Activated T-helper 2 cell treated with anti-CD3 and anti-CD28 coated beads, Interferon-gamma antibody, Interleukin-2, Interleukin-4, amounts not matched to agents 10 μg/mL and 5 μg/mL and 100 μg/mL, durations not matched to agents 14 hours and 24 hours and 36 hours (primary cell): Measurements from ENCODE around the gene BCAP29. TPM values are rescaled to one million over a fixed set of nuclear protein-coding genes. Genes with fewer than 3 reads are reported as not detected.
A peak's percentile ranks its signal among the peaks of the same experiment; 100 is the strongest.

ENCODE experiments used
- DNase-seq: peaks from one replicate; pipeline ENCODE4 v3.0.0; 2021; ENCODE audit warnings: low spot score
- H3K27ac Mint-ChIP-seq: one replicate; pipeline ENCODE4 v1.8.0; 2021; ENCODE audit warnings: mixed read lengths
- H3K27me3 Mint-ChIP-seq: one replicate; pipeline ENCODE4 v1.8.0; 2021; ENCODE audit warnings: low read depth, mixed read lengths
- H3K36me3 Mint-ChIP-seq: one replicate; pipeline ENCODE4 v1.8.0; 2021; ENCODE audit warnings: low read depth, mixed read lengths
- H3K4me1 Mint-ChIP-seq: one replicate; pipeline ENCODE4 v1.8.0; 2021; ENCODE audit warnings: low read depth, mixed read lengths
- H3K4me3 Mint-ChIP-seq: one replicate; pipeline ENCODE4 v1.8.0; 2021; ENCODE audit warnings: low read depth, mild to moderate bottlenecking, moderate library complexity, mixed read lengths
- H3K9me3 Mint-ChIP-seq: one replicate; pipeline ENCODE4 v1.8.0; 2021; ENCODE audit warnings: mixed read lengths
- intact Hi-C: fragments of 100-400 bp; cut with micrococcal nuclease; formaldehyde crosslinking; loops from one replicate; pipeline ENCODE4 v1.15.1; 2023
- total RNA-seq: library from RNA; stranded (reverse); gene quantifications from 2 replicates; pipeline ENCODE4 v1.2.3, GENCODE V29; 2022

BCAP29 gene
- total RNA-seq, 1 donor from 2014 or later: 52.0 TPM

DNA sequence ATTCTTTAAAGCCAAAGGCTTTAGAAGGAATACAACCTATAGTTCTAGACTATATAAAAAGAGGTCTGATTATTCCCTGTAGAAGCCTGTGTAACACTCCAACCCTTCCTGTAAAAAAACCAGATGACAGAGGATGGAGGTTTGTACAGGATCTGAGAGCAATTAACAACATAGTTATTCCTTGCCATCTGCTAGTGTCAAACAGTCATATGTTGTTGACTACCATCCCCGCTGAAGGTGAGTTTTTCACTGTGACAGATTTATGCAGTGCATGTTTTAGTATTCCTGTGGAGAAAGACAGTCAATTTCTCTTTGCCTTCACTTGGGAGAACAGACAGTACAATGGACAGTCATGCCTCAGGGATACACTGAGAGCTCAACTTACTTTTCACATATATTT is 61.6 kb downstream of the BCAP29 start:
- H3K4me1 Mint-ChIP-seq: peaks cover 40% of the 10 kb centered on the region
- intact Hi-C loops: no loop called here
- peaks cover 24% of the 10 kb centered on the region for H3K36me3 Mint-ChIP-seq
- peaks cover 22% of the 10 kb centered on the region for H3K9me3 Mint-ChIP-seq
- DNase-seq: no peak
- no peak overlapping the region for H3K4me3 Mint-ChIP-seq
- peaks cover 3% of the 10 kb centered on the region for H3K27me3 Mint-ChIP-seq
- H3K27ac Mint-ChIP-seq: no peak overlapping the region

DNA sequence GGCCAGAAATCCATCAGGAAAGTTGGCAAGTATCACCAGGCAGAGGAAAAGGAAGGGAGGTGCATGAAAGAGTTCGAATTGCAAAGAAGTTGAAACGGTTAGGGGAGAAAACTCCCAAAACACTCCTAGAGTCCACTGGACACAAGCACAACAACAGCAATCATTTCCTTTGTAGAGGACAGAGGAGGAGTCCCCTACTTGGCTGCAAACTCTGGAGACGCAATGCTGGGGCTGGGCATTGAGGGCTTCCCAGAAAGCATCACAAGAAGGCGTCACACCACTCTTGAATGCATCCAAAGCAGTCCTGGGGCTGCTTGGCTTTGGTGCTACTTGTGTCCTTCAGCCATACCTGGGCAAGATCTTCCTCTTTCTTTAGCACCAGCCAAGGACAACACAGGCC is 62.5 kb downstream of the BCAP29 start:
- Mint-ChIP-seq H3K27me3 (peaks cover 3% of the 10 kb centered on the region), H3K9me3 (peaks cover 20% of the 10 kb centered on the region), H3K27ac (no peak overlapping the region), H3K4me1 (peaks cover 39% of the 10 kb centered on the region), H3K4me3 (no peak overlapping the region), H3K36me3 (peaks cover 23% of the 10 kb centered on the region)
- DNase-seq: no peak
- intact Hi-C loops: no loop called here

DNA sequence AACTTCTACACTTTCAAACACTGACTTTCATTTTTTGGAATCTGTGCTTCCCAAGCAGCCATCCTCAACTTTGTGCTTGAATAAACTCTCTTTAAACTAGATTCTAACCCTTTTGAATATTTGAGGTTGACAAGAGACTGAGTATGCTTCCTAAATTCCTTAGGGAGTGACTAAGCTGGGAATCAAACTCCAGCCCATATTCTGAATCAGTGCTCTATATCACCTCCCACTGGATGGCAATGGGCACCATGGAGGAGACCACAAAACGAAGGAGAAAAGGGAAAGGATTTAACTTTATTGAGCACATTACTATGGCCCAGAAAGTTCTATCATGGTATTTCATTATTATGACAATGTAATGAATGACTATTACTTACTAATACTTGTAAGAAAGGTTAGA is 63.4 kb downstream of the BCAP29 start:
- intact Hi-C loops: no loop called here
- H3K36me3 Mint-ChIP-seq: peaks cover 13% of the 10 kb centered on the region
- no peak overlapping the region for H3K27ac Mint-ChIP-seq
- H3K4me1 Mint-ChIP-seq: peaks cover 32% of the 10 kb centered on the region
- H3K4me3 Mint-ChIP-seq: no peak overlapping the region
- DNase-seq: no peak
- H3K9me3 Mint-ChIP-seq: peaks cover 12% of the 10 kb centered on the region
- H3K27me3 Mint-ChIP-seq: peaks cover 3% of the 10 kb centered on the region

DNA sequence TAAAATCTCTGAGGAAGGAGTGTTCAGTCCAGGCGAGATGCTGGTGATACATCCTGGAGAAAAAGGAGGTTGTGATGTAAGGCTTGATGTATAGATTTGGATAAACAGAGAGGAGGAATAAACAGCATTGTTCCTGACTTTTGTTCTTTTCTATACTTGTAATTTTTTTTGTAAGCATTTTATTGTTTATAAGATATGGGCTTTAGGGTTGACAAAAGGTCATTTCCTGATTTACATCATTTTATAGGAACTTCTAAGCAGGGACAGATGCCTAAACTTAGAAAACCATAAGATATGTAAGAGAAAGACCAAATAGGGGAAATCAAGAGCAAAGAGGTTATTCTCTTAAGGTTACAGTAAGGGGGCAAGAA is 63.9 kb downstream of the BCAP29 start:
- H3K4me3 Mint-ChIP-seq: no peak overlapping the region
- peaks cover 12% of the 10 kb centered on the region for H3K36me3 Mint-ChIP-seq
- peak overlapping the region; percentile 10 for H3K27ac Mint-ChIP-seq
- H3K4me1 Mint-ChIP-seq: peaks cover 27% of the 10 kb centered on the region
- DNase-seq: no peak
- H3K9me3 Mint-ChIP-seq: peaks cover 12% of the 10 kb centered on the region
- intact Hi-C loops: no loop called here
- H3K27me3 Mint-ChIP-seq: peaks cover 3% of the 10 kb centered on the region

DNA sequence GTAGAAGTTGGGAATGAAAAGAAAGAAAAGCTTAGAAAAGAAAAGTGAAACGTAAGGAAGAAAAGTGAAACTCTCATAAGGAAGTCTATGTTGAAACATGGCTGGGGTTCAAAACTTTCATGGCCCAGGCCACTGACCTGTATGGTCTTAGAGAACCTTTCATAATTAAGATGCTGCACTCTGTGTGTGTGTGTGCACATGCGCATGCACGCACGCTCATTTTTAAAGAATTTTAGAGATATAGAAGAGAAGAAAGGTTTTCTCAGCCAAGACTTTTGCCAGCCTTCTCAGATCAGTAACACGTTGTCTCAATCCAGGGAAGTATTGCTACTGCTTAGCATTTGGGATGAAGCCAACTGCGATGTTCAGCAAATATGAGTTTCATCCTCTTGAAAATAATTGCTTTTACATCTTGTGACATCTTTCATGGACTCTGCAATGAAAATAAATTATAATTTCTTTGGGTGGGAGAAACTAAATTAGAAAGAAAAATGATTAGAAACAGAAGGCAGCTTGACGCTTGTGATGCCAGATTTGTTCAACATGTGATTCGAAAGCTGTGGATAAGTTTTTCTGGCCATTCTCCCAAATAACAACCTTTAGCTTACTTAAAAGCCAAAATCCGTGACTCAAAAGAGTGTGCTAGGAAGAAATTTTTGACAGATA is 64.4 kb downstream of the BCAP29 start:
- Mint-ChIP-seq H3K27me3 (peaks cover 3% of the 10 kb centered on the region), H3K4me1 (peaks cover 22% of the 10 kb centered on the region), H3K9me3 (peaks cover 15% of the 10 kb centered on the region), H3K27ac (peak overlapping the region; percentile 10), H3K36me3 (peaks cover 12% of the 10 kb centered on the region), H3K4me3 (no peak overlapping the region)
- no peak for DNase-seq
- intact Hi-C loops: no loop called here

DNA sequence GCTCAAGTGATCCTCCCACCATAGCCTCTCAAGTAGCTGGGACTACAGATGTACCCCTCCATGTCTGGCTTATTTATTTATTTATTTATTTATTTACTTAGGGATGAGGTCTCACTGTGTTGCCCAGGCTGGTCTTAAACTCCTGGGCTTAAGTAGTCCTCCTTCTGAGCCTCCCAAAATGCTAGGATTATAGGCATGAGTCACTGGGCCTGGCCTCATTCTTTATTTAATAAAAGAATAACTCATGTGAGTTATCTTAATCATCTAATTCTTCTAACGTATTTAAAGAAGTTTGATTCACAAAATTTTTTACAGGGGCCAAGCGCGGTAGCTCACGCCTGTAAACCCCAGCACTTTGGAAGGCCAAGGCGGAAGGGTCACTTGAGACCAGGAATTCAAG is 72.6 kb downstream of the BCAP29 start:
- DNase-seq: no peak
- Mint-ChIP-seq H3K27me3 (no peaks in the 10 kb centered on the region), H3K4me3 (no peak overlapping the region), H3K27ac (no peak overlapping the region), H3K9me3 (peaks cover 11% of the 10 kb centered on the region), H3K36me3 (no peaks in the 10 kb centered on the region), H3K4me1 (peaks cover 14% of the 10 kb centered on the region)
- intact Hi-C loops: no loop called here

DNA sequence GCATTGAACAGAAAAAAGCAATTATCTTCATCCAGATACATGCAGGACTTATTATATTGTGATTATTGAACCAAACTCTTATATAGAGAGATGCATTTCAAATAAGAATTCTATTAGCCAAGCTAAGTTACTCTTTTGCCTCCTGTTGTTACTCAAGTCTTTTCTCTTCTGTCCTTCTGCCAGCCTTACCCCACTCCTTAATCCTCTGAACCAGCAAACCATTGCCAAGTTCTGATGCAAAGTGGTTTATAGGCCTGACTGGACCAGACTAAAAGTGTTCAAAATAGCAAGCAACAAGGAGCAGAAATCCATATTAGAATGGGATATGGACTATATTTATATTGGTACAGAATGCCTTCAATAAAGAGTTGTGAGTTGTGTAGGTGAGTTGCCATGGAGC is 78.4 kb downstream of the BCAP29 start:
- Mint-ChIP-seq H3K4me3 (no peak overlapping the region), H3K9me3 (no peaks in the 10 kb centered on the region), H3K36me3 (no peaks in the 10 kb centered on the region), H3K27me3 (no peaks in the 10 kb centered on the region), H3K27ac (peak overlapping the region; percentile 82), H3K4me1 (peaks cover 51% of the 10 kb centered on the region)
- no peak for DNase-seq
- intact Hi-C loops: loop anchor here (5.0 kb wide), 1 partner anchor 491 kb away; the partner anchor contains the start of gene HBP1

DNA sequence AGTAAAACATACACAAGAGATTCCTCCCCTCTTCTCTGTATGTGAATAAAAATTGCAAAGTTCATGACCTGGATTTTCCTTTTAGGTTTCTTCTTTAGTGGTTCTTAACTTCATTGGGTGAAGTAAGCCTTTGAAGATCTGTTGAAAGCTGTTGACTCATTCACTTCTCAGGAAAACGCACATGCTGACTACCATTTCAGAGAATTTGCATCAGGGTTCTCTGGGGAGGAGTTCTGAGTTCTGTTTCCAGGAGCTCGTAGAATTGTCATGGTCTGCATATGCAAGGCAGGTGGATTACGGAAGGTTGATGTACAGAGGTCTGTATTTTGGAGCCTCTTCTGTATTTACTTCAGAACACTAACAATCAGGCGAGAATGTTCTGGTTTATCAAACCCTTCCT is 79.6 kb downstream of the BCAP29 start:
- H3K4me3 Mint-ChIP-seq: peak overlapping the region; percentile 87
- peaks cover 51% of the 10 kb centered on the region for H3K4me1 Mint-ChIP-seq
- DNase-seq: peak; percentile 52
- H3K27me3 Mint-ChIP-seq: no peaks in the 10 kb centered on the region
- intact Hi-C loops: loop anchor here (1.0 to 10.0 kb wide), 8 partner anchors 77 to 1855 kb away; partner anchors contain the start of genes COG5, DUS4L and HBP1
- peak overlapping the region; percentile 82 for H3K27ac Mint-ChIP-seq
- no peaks in the 10 kb centered on the region for H3K9me3 Mint-ChIP-seq
- H3K36me3 Mint-ChIP-seq: no peaks in the 10 kb centered on the region

DNA sequence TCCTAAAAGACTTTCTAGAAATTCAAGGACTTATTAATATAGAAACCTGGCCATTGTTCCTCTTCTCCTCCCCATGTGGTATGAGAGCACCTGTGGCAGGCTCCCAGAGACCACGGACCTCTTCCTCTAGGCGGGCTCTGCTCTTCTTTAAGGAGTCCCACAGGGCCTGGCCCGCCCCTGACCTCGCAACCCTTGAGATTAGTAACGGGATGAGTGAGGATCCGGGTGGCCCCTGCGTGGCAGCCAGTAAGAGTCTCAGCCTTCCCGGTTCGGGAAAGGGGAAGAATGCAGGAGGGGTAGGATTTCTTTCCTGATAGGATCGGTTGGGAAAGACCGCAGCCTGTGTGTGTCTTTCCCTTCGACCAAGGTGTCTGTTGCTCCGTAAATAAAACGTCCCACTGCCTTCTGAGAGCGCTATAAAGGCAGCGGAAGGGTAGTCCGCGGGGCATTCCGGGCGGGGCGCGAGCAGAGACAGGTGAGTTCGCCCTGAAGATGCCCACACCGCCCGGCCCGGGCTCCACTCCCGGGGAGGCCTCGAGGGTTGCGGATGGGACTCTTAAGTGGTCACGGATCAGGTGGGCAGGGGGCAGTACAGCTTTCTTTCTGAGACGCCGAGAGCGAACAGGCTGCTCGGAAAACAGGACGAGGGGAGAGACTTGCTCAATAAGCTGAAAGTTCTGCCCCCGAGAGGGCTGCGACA is 80.5 kb downstream of the BCAP29 start, which contains the start of gene SLC26A4:
SLC26A4 (plus strand) TSS at position 448 of the 700 bp plus-strand sequence. CDS start 814 bp downstream, outside the sequence.
- Mint-ChIP-seq H3K4me1 (peaks cover 44% of the 10 kb centered on the region), H3K36me3 (no peaks in the 10 kb centered on the region), H3K27me3 (no peaks in the 10 kb centered on the region), H3K9me3 (no peaks in the 10 kb centered on the region), H3K27ac (peak within 1 kb of the TSS; percentile 82), H3K4me3 (peak within 1 kb of the TSS; percentile 94)
- DNase-seq: peak; percentile 20
- intact Hi-C loops: loop anchor here (1.0 to 10.0 kb wide), 5 partner anchors 83 to 1856 kb away; partner anchors contain the start of genes COG5 and DUS4L

DNA sequence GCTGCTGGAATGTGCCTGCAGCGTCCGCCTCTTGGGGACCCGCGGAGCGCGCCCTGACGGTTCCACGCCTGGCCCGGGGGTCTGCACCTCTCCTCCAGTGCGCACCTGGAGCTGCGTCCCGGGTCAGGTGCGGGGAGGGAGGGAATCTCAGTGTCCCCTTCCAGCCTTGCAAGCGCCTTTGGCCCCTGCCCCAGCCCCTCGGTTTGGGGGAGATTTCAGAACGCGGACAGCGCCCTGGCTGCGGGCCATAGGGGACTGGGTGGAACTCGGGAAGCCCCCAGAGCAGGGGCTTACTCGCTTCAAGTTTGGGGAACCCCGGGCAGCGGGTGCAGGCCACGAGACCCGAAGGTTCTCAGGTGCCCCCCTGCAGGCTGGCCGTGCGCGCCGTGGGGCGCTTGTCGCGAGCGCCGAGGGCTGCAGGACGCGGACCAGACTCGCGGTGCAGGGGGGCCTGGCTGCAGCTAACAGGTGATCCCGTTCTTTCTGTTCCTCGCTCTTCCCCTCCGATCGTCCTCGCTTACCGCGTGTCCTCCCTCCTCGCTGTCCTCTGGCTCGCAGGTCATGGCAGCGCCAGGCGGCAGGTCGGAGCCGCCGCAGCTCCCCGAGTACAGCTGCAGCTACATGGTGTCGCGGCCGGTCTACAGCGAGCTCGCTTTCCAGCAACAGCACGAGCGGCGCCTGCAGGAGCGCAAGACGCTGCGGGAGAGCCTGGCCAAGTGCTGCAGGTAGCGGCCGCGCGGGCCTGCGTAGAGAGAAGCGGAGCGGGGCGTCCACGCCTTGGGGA is 81.2 kb downstream of the BCAP29 start:
- Mint-ChIP-seq H3K4me1 (peaks cover 39% of the 10 kb centered on the region), H3K36me3 (no peaks in the 10 kb centered on the region), H3K9me3 (no peaks in the 10 kb centered on the region), H3K4me3 (peak overlapping the region; percentile 94), H3K27me3 (no peaks in the 10 kb centered on the region), H3K27ac (peak overlapping the region; percentile 82)
- peak; percentile 54 for DNase-seq
- intact Hi-C loops: loop anchor here (5.0 to 10.0 kb wide), 3 partner anchors 199 to 1856 kb away; no protein-coding TSS in a partner anchor

DNA sequence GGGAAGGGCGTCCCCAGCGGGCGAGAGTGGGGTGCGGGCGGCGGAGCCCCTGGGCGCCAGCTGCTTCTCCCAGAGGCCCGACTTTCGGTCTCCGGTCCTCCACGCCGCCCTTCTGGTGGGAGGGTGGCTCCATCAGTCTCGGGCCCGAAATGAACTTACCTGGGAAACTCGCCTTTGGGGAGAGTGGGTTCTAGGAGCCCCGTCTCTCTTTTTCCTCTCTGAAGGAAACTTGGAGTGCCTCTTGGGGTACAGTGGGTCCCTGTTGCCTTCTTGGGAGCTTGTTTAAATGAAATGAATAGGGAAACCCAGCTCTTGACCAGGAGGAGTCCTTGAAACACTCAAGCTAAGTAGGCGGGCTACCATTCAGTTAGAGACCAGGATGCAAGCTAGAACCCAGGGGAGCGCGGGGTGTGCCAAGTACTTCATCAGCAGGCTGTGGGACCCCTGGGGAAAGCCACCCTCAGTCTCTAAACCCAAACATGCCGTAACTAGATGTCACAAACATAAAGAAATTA is 81.9 kb downstream of the BCAP29 start:
- intact Hi-C loops: loop anchor here (5.0 to 10.0 kb wide), 3 partner anchors 200 to 1857 kb away; no protein-coding TSS in a partner anchor
- no peaks in the 10 kb centered on the region for H3K9me3 Mint-ChIP-seq
- H3K27ac Mint-ChIP-seq: no peak overlapping the region
- DNase-seq: no peak
- H3K4me1 Mint-ChIP-seq: peaks cover 37% of the 10 kb centered on the region
- no peaks in the 10 kb centered on the region for H3K27me3 Mint-ChIP-seq
- H3K36me3 Mint-ChIP-seq: no peaks in the 10 kb centered on the region
- peak overlapping the region; percentile 94 for H3K4me3 Mint-ChIP-seq

DNA sequence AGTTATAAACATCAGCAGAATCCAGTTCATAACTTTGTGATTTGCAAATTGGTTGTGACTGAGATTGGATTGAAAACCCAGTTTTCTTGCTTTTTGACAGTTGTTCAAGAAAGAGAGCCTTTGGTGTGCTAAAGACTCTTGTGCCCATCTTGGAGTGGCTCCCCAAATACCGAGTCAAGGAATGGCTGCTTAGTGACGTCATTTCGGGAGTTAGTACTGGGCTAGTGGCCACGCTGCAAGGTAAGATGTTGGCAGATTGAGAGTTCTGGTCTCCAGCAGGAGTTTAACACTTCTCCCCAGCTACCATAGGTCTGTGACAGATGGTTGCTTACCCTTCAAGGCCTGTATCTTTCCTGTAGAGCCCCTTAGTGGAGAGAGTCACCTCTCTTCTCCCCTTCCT is 83.2 kb downstream of the BCAP29 start:
- intact Hi-C loops: loop anchor here (5.0 to 10.0 kb wide), 3 partner anchors 201 to 1858 kb away; no protein-coding TSS in a partner anchor
- H3K4me1 Mint-ChIP-seq: peaks cover 36% of the 10 kb centered on the region
- no peak for DNase-seq
- H3K27ac Mint-ChIP-seq: no peak overlapping the region
- H3K9me3 Mint-ChIP-seq: no peaks in the 10 kb centered on the region
- H3K27me3 Mint-ChIP-seq: no peaks in the 10 kb centered on the region
- no peak overlapping the region for H3K4me3 Mint-ChIP-seq
- no peaks in the 10 kb centered on the region for H3K36me3 Mint-ChIP-seq
